ENCODE measurements around the gene MYO1D.
A peak's percentile ranks its signal among the peaks of the same experiment; 100 is the strongest.

DNA sequence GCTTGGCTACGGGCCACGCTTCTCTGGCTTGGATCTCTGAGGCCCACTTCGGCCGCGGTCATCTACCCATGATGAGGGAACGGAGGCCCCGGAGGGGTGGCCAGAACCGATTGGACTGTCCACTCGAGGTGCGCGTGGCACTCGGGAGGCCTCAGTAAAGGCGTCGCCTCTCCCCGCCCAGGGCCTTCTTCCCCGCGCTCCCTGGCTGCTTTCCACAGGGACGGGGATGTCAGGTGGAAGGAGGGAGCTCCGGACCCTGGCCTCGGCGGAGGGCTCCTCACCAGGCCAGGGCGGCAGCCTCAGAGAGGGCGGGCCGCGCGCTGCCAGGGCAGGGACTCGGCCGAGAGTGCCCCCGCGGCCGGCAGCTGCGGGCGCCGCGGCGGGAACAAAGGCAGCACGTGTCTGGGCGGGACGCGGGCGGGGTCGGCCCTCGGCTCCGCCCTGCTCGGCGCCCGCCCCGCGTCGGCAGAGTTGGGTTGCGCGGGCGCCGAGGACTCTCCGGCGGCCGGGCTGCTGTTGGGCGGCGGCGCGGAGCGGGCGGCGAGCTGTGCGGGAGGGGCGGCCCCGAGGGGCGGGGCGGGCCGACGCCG, 390.7 kb downstream of the MYO1D start:
- TF ChIP-seq JUND (IDR thresholded peaks at IDR 0.05), result no peak
- TF ChIP-seq, protein P1, sequence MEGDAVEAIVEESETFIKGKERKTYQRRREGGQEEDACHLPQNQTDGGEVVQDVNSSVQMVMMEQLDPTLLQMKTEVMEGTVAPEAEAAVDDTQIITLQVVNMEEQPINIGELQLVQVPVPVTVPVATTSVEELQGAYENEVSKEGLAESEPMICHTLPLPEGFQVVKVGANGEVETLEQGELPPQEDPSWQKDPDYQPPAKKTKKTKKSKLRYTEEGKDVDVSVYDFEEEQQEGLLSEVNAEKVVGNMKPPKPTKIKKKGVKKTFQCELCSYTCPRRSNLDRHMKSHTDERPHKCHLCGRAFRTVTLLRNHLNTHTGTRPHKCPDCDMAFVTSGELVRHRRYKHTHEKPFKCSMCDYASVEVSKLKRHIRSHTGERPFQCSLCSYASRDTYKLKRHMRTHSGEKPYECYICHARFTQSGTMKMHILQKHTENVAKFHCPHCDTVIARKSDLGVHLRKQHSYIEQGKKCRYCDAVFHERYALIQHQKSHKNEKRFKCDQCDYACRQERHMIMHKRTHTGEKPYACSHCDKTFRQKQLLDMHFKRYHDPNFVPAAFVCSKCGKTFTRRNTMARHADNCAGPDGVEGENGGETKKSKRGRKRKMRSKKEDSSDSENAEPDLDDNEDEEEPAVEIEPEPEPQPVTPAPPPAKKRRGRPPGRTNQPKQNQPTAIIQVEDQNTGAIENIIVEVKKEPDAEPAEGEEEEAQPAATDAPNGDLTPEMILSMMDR (IDR thresholded peaks at IDR 0.05; ENCODE audit: low read depth, low read length, missing input control), result no peak
- TF ChIP-seq, protein P2, sequence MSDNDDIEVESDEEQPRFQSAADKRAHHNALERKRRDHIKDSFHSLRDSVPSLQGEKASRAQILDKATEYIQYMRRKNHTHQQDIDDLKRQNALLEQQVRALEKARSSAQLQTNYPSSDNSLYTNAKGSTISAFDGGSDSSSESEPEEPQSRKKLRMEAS (IDR thresholded peaks at IDR 0.05), result no peak
- TF ChIP-seq, protein P3, sequence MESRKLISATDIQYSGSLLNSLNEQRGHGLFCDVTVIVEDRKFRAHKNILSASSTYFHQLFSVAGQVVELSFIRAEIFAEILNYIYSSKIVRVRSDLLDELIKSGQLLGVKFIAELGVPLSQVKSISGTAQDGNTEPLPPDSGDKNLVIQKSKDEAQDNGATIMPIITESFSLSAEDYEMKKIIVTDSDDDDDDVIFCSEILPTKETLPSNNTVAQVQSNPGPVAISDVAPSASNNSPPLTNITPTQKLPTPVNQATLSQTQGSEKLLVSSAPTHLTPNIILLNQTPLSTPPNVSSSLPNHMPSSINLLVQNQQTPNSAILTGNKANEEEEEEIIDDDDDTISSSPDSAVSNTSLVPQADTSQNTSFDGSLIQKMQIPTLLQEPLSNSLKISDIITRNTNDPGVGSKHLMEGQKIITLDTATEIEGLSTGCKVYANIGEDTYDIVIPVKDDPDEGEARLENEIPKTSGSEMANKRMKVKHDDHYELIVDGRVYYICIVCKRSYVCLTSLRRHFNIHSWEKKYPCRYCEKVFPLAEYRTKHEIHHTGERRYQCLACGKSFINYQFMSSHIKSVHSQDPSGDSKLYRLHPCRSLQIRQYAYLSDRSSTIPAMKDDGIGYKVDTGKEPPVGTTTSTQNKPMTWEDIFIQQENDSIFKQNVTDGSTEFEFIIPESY (IDR thresholded peaks at IDR 0.05), result no peak
- no peak for TF ChIP-seq TAF1 (conservative IDR thresholded peaks at IDR 0.05)
- no peak for TF ChIP-seq SP1 (IDR thresholded peaks at IDR 0.05)
- TF ChIP-seq EGR1 (IDR thresholded peaks at IDR 0.05; ENCODE audit: low read depth in 2 of 2), result no peak
- peak in 1 of 2 donors; percentile 8 for TF ChIP-seq HNF4A (conservative IDR thresholded peaks at IDR 0.05)
- TF ChIP-seq RAD21 (IDR thresholded peaks at IDR 0.05), result no peak
- no peak for TF ChIP-seq GABPA (IDR thresholded peaks at IDR 0.05 in 1 of 2, conservative IDR thresholded peaks at IDR 0.05 in 1 of 2)
- no peak for TF ChIP-seq FOXA1 (IDR thresholded peaks at IDR 0.05)
- TF ChIP-seq YY1 (IDR thresholded peaks at IDR 0.05), result no peak
- TF ChIP-seq RXRA (IDR thresholded peaks at IDR 0.05), result no peak

All from liver (tissue), 3 donors.